PFSK-1 (cell line): ENCODE results near the gene GSS.

Source experiments
- POLR2AphosphoS5 ChIP-seq: IDR thresholded peaks from 2 replicates; pipeline ENCODE4 v1.6.1; 2012; ENCODE audit warnings: low read depth, mild to moderate bottlenecking, control low read depth, low read length, moderate library complexity
- REST ChIP-seq, 2 experiments: IDR thresholded peaks; 2 replicates each; pipeline versions ENCODE4 v1.6.1 to v1.8.0; 2011 to 2012; ENCODE audit warnings: low read depth in 2 of 2, low read length in 2 of 2, control low read depth in 1 of 2, inconsistent platforms in 1 of 2, mild to moderate bottlenecking in 1 of 2, moderate library complexity in 1 of 2; ENCODE audit not compliant: insufficient read depth in 1 of 2

GRCh38 chr20:34990661-34991214 lies 35.1 kb upstream of the GSS start:
- TF ChIP-seq POLR2AphosphoS5 (no peak), REST (IDR thresholded peaks at IDR 0.05; ENCODE audit: insufficient read depth in 1 of 2, low read depth in 2 of 2, low read length in 2 of 2) (no peak)
